Stimulated activated CD8-positive, alpha-beta memory T cell treated with anti-CD3 and anti-CD28 coated beads, Interleukin-7, amount 100 ng/mL, for 24 hours (primary cell): ENCODE measurements around the gene TRIM71.
"Not testable (repeated sequence)": the region's sequence is repeated elsewhere in the genome, so short reads cannot be mapped to it uniquely, and the experiment has no call there.

ENCODE experiments used
- DNase-seq: peaks from one replicate; pipeline ENCODE4 v3.0.0-alpha.2; 2020; ENCODE audit warnings: low read depth

Gene TRIM71

DNA sequence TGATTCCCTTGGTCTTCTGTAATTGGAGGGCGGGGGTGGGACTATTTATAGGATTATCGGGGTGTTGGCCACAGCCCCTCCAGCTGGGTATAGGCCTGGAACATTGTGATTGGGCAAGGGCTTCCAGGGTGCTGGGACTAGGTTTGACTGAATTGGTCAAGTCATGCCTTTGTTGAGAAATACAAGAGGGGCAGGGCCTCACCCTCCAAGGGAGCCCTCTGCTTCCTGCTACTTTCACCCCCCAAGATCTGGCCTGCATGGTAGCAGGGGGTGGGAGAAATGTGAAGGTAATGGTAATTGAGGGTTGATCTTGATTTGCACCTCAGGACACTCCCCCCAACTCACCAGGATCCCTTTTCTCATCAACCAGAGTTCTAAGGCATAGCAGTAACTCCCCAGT is 25.2 kb downstream of the TRIM71 start:
- no peak for DNase-seq

DNA sequence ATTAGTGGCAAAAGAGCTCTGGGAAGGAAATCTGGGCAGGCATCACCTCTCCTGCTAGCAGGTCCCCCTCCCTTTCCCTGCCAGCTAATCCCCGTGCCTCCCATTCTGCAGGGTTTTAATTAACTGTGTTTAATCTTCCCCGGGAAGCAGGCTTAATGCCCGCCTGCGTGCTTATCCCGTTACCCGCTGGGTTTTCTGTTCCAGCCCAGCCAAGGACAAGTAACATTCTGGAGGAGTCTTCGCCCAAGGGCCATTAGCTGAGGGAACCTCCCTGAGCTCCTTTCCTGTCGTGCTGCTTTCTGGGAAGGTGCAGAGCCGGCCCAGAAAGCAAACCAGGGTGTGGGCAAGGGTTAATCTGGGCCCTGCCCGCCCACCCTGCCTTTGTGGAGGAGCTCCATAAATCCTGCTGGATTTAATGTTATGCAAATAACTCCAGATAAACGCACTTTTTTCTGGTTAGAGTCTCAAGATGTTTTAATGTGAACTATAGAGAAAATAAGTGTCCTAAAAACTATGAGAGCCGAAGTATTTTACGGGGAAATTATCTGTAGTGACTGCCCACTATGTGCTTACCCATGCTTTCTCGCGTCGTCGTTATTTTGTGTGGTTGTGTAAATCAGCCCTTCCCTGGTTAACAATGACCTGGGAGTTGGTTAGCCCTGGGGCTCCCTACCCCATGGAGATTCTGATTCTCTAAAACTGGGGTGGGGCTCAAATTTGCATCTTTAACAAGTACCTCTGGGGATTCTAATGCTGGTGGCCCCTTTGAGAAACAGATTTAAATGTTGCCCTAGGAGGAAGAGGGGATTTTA is 25.9 kb downstream of the TRIM71 start:
- no peak for DNase-seq

DNA sequence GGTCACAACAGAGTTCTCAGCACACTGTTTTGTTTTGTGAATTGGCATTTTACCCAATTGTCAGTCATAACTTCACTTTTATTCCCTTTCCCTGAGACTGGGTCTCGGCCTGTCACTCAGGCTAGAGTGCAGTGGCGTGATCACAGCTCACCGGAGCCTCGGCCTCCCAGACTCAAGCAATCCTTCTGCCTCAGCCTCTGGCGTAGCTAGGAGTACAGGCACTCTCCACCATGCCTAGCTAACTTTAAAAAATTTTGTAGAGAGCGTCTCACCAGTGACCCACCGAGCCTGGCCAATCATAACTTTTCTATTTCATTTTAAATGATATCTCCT is 26.5 kb downstream of the TRIM71 start:
- DNase-seq, result no peak

DNA sequence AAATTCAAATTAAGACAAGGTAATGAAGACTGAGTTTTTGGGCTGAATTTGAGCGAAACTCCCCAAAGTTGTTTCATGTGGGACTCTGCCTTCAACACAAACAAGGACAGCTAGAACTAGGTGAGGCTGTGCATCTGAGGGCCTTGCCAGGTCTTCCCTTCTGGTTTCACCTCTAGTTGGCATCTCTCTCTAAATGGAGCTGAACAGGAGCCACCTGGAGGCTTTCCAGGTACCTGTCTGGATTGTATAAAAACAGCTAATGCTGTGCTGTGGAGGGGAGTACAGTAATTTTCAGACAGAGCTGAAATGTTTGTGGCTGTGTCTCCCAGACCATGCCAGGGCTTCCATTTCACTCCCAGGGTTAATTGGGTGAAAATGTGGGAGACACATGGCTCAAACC is 27.1 kb downstream of the TRIM71 start:
- no peak for DNase-seq

DNA sequence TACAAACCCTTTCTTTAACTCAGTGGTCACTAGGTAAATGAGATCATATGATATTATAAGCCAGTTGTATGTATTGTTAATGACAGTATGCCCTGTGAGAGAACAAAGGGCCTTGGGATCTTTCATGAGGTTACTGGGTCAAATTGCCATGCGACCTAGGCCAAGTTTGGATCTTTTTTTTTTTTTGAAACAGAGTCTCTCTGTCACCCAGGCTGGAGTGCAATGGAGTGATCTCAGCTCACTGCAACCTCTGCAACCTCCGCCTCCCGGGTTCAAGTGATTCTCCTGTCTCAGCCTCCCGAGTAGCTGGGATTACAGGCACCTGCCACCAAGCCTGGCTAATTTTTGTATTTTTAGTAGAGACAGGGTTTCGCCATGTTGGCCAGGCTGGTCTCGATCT is 27.7 kb downstream of the TRIM71 start:
- DNase-seq, result not testable (repeated sequence)

DNA sequence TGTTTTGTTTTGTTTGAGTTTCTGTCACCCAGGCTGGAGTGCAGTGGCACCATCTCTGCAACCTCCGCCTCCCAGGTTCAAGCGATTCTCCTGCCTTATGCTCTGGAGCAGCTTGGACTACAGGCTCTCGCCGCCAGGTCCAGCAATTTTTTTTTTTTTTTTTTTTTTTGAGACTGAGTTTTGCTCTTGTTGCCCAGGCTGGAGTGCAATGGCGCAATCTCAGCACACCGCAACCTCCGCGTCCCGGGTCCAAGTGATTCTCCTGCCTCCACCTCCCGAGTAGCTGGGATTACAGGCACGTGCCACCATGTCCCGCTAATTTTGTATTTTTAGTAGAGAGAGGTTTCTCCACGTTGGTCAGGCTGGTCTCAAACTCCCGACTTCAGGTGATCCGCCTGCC is 29.2 kb downstream of the TRIM71 start:
- not testable (repeated sequence) for DNase-seq

DNA sequence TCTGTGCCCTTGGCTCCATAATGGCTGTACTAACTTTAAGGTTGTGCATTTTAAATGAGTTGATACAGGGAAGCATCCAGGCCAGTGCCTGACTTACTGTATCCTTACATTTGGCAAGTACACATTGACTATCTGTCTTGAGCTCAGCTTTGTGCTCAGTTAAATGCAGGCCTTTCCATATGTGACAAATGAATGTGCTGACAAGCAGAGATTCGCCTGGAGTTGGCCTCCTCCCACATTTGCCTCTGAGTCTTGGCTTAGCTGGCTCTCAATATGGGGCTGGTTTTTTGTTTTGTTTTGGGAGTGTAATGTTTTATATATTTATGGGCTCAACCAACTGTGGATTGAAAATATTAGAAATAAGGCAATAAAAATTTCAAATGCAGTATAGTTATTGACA is 29.7 kb downstream of the TRIM71 start:
- no peak for DNase-seq

DNA sequence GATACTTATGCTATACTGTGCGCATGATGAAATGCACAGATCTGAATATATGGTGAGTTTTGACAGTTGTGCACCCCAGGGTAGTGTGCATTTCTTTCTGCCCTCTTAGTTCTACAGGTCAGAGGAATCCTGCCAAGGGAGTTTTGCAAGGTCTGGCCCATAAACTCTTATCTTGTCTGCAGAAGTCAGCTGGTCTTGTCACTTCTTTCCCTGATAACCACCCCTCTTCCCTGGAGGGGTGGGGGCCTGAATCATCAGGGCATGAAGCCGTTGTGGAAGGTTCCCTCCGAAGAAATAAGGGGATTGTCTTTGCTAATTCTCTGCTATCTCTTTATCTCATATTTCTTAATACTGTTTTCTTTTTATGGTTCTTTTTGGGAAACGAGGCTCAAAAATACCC is 30.4 kb downstream of the TRIM71 start:
- DNase-seq, result no peak

DNA sequence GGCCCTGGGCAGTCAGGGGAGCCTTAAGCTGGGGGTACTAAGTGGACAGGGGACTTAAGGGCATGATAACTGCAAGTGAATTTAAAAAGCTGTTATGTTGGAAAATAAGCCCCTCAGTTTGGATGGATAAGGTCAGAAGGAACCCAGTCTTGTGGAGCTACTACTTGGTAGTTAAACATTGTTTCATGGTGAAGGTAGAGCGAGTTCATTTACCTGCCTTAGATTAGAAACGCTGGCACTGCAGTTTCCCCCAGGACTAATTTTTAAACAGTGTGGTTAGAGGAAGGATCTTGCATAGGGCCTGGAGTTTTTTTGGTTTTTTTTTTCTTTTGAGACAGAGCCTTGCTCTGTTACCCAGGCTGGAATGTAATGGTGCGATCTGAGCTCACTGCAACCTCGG is 31.2 kb downstream of the TRIM71 start:
- no peak for DNase-seq

DNA sequence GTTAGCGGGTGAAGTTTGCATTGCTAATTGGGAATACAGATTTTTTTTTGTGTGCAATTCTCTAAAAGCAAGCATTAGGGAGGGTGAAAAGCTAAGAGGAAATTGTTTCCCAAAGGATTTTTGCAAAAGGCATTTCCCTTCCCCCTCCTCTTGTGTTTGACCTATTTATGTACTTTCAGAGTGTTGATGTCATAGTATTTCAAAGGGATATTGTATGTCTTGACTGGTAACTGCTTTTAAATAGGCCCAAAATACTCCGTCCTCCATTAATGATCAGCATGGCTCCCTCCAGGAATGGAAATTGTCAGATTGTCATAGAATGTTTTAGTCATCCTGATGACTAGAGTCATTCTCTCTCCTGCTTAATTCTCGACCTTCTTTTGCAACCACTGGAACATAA is 32.4 kb downstream of the TRIM71 start:
- DNase-seq, result no peak

DNA sequence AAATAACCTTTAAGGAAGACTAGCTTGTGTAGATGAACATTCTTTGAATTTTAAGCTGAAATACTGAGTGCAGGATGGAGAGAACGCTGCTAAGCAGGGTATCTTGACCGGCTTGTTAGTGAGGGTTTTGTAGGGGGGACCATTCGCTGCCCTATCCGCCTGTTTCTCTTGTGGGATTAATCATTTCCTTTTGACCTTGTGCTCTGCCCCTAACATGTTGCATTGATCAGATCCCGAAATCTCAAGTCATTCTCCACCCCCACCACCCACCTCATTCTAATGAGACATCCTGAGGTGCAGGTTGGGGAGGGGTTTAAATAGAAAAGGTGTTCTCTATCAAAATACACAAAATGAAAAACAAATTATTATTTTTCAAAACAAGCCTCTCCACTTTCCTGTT is 32.8 kb downstream of the TRIM71 start:
- DNase-seq, result no peak

DNA sequence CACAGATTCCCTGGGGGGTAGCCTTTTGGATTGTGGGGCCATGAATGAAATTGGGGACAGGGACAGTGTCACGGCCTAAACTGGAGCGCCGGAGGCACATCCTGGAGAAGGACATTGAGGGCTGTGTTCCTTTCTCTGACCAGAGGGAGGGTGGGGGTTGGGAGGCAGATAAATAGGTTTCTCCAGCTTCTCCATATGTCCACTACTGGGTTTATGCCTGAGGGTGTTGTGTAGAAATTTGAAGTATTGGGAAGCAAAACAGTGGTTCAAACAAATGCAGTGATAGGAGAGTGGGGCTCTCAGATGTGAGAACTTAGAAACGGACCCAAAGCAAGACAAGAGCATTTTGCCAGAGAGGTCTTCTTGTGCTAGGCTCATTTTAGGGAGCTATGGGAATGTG is 34.3 kb downstream of the TRIM71 start:
- DNase-seq, result no peak

DNA sequence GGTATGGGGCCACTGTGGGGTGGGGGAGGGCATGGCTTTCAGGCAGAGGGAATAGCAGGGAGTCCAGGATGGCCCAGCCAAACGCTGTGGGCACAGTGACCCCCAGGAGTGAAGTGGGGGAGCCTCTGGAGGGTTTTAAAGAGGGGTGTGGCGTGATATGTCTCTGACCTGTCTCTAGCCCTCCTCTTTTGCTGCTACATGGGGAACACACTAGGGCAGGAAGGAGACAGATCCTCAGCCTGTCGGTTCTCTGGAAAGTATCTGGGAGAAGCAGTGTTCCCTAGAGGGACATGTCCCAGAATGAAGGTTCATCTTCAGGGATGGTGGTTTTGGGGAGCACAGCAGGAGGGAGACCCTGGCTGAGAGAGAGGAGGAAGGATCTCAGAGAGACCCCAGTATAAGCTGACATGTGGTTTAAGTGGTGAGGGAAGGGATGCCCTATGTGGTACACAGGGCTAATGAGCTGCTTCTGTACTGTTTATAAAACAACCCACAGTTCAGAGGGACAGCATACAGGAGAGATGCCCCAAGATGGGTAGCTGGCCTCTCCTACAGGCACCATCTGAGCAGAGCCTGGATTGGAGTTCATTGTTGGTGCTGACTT is 37.7 kb downstream of the TRIM71 start:
- no peak for DNase-seq

DNA sequence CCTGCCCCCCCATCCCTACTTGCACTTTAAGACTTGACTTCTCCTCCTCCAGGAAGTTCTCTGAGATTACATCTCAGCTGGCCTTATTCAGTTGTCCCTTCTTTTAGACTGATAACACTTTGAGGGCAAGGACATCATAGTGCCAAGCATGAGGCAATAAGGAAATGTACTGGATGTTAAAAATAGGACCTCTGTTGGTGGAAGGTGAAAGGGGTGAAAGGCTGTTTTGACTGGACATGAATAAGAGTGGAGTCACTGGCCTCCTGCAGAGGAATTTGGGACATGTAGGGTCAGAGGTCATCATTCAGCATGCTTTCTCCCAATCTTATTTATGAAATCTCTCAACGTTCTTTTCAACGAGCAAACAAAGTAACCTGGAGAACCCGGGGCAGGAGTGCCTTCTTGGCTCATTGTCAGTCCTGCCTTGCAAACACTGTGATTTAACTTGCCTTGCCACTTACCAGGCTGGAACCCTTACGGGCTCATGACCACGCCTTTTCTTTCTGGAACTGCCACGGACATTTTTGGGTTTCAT is 38.6 kb downstream of the TRIM71 start:
- DNase-seq, result no peak

DNA sequence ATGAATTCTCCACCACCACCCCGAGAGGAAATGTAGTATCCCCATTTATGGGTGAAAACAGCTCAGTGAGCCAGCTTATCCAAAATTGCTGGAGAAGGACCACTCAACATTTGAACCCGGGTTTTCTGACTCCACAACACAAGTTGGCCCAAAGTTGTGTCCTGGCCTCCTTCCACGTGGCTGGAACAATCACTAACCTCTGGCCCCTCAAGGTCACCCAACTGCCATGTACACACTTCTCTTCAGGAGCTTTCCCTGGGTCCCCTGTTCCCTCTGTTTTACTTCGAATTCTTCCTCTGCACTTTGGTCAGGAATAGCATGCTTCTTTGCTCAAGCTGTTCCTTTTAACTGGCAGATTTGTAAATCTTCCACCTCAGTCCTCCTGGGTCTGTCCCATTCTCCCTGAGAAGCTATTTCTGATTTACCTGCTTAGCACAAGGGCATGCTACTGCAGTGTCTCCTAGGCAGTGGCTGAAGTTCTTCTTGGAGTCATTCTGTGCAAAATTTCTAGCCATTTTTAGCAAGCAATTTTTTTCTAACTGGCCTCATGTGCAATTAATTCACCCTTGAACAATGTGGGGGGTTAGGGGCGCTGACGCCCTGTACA is 39.2 kb downstream of the TRIM71 start:
- DNase-seq, result no peak

DNA sequence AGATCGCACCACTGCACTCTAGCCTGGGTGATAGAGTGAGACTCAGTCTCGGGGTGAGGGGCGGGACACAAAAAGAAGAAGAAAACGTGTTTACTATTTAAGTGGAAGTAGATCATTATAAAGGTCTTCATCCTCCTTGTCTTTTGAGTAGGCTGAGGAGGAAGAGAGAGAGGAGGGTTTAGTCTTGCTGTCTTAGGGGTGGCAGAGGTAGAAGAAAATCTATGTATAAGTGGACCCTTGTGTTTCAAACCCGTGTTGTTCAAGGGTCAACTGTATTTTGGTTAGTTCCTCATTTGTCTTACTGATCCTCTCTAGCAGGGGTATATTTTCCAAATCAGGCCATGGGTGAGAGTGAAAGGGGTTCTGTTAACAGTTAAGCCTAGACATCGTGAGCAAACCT is 40.1 kb downstream of the TRIM71 start:
- DNase-seq, result no peak

DNA sequence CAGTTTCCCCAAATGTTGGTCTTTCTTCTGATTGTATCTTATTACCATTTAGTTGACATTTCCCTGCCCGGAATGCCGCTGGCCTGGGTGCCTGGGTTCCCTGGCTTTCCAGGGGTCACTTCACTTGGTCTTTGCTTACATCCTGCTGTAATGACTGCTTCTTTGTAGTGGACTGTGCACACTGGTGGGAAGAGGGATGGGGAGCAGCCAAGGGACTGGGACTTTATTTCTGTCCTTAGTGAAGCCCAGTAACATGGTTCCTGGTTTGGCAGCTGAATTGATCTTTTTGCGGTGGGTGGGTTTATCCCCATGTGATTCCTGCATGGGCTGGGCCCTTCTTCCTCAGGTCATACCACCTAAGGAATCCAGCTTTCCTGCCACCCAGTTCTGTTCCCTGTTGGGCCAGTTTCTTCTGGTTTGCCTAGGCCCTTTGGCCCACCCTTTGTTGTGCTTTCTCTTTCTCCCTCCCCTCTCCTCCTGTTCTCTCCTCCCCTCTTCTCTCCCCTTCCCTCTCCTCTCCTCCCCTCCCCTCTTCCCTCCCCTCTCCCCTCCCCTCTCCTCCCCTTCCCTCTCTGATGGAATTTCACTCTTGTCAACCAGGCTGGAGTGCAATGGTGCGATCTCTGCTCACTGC is 41.9 kb downstream of the TRIM71 start:
- no peak for DNase-seq

DNA sequence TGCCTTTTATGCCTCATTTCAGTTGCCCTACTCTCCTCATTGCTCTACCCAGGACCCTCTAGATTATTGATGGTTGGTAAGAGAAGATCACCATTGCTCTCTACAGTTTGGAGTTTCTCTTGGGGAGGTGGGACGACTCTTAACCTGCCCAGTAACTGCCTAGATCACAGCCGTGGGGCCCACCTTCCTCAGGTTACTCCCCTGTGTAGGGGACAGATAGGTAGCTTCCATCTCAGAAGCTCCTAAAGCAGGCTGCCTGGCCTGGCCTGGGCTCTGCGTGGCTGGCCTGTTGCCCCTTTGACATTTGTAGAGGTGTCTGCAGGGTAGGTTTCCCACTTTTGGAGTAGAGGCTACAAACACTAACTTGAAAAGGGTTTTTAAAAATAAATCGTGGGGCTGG is 42.7 kb downstream of the TRIM71 start:
- no peak for DNase-seq

DNA sequence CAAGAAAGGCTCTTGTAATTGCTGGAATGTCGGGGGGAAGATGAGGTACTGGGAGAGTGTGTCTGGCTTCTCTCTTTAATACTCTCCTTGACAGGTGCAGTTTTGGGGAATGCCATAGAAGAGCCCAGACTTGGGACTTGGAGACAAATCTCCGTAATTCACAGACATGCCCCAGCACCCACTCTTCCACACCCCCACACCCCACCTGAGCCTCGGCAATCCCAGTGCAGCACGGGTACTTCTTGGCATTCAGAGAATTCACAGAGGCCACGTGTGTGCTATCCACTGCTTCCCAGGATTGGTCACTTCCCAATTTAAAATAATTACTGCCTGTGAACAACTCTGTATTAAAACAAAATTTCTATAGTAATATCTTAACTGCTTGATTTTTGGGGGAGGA is 43.9 kb downstream of the TRIM71 start:
- no peak for DNase-seq

DNA sequence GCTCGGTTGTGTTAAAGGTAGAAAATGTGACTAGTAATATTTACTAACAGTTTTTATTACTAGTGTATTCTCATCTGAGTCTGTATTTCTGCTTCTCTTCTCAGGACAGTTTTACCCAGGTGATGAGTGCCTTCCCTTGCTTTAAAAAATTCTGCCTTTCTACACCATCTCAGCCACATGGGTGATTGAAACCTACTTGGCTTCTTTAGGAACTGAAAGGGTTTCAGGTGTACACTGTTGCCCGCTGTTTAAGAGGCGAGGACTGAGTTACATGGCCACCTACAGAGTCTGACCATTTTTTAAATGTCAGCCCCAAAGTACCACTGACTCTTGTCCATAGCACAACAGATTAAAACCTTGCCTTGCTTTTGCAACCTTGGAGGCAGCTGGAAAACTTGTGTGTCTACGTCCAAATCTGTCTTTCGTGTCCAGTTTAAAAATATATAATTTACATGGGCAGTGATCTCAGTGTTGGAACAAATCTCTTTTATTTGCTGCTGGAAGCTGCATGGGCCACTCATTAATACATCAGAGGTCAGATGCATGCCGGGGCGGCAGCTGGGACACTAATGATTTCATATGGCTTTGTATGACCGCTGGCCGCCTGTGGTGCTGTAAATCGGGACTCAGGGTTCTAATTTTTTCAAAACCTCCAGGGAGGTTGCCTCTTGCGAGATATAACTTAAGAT is 44.6 kb downstream of the TRIM71 start:
- no peak for DNase-seq

DNA sequence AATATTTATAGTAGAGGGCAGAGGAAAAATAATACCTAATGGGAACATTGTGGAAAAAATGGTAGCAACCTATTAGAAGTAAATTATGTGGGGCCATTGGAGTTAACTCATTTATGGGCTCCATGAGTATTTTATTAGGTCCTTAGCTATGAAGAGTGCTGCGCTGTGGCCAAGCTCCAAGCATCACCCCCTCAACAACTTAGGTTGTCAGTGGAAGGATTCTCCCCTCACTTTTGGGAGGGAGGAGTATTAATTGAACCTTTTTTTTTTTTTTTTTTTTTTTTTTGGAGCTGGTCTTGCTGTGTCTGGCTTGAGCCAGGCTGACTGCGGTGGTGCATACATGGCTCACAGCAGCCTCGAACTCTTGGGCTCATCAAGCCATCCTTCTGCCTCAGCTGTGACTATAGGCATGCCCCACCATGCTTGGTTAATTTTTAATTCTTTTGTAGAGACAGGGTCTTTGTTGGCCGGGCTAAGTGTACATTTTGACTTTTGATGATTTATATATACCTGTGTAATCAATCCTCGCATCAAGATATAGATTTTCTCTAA is 45.2 kb downstream of the TRIM71 start:
- no peak for DNase-seq

DNA sequence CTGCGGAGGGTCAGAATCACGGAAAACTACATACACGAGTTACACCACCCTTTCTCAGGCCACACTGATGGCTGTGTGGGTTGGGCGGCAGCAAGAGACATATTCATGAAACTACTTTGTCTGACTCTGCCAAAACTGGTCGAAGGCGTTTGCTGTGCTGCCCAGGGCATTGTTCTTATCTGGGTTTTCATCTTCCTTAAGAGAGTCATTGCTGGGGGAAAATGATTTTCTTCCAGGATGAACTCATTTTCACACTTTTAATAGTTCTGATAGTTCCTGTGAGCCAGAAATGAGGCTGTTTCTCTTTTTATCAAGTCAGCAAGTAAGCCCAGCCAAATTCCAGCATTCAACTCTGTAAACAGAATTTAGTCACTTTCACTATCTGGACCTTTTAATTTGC is 47.6 kb downstream of the TRIM71 start:
- DNase-seq, result no peak
